ENCODE data around the gene NFKB2.

- no peak for TF ChIP-seq POLR2AphosphoS5 (IDR thresholded peaks at IDR 0.05; ENCODE audit: low read depth, low read length)
- TF ChIP-seq, protein P1, sequence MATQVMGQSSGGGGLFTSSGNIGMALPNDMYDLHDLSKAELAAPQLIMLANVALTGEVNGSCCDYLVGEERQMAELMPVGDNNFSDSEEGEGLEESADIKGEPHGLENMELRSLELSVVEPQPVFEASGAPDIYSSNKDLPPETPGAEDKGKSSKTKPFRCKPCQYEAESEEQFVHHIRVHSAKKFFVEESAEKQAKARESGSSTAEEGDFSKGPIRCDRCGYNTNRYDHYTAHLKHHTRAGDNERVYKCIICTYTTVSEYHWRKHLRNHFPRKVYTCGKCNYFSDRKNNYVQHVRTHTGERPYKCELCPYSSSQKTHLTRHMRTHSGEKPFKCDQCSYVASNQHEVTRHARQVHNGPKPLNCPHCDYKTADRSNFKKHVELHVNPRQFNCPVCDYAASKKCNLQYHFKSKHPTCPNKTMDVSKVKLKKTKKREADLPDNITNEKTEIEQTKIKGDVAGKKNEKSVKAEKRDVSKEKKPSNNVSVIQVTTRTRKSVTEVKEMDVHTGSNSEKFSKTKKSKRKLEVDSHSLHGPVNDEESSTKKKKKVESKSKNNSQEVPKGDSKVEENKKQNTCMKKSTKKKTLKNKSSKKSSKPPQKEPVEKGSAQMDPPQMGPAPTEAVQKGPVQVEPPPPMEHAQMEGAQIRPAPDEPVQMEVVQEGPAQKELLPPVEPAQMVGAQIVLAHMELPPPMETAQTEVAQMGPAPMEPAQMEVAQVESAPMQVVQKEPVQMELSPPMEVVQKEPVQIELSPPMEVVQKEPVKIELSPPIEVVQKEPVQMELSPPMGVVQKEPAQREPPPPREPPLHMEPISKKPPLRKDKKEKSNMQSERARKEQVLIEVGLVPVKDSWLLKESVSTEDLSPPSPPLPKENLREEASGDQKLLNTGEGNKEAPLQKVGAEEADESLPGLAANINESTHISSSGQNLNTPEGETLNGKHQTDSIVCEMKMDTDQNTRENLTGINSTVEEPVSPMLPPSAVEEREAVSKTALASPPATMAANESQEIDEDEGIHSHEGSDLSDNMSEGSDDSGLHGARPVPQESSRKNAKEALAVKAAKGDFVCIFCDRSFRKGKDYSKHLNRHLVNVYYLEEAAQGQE (IDR thresholded peaks at IDR 0.05; ENCODE audit: insufficient read depth in 1 of 2, low read depth in 2 of 2, low read length in 2 of 2) = no peak
Measured at GRCh38 chr10:102436312-102436711, 40.8 kb downstream of the NFKB2 start.
